HG03378 (cell line): ENCODE measurements around the gene GLCCI1.
"Not testable (repeated sequence)": the region's sequence is repeated elsewhere in the genome, so short reads cannot be mapped to it uniquely, and the experiment has no call there.

Source experiments
- ATAC-seq: cut with Tn5 transposase; IDR thresholded peaks from one replicate; pipeline ENCODE4 v1.9.1; 2021; ENCODE audit warnings: mild to moderate bottlenecking, moderate library complexity; ENCODE audit not compliant: unreplicated experiment

Gene GLCCI1

GRCh38 chr7:8042796-8043535 is 74.4 kb downstream of the GLCCI1 start:
- ATAC-seq: no peak

GRCh38 chr7:8044761-8045430 is 76.3 kb downstream of the GLCCI1 start:
- peak; percentile 45 for ATAC-seq

DNA sequence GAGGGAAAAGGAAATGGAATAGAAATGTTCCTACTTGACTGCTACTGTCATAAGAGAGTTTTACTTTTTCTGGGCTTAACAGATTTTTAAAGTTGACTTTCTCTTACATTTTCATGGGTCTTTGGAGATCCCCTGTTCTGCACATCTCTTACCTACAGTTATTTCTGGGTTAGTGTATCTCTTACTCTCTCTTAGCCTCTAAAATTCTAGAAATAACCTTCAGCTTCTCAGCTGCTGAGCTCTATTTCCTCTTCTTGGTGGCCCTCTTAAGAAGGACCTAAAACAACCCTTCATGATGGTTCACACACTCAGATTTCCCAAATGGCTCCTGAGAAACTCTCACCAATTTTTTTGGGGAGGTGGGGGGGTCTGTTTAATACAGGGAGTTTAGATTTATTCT is 79.5 kb downstream of the GLCCI1 start:
- ATAC-seq: not testable (repeated sequence)

DNA sequence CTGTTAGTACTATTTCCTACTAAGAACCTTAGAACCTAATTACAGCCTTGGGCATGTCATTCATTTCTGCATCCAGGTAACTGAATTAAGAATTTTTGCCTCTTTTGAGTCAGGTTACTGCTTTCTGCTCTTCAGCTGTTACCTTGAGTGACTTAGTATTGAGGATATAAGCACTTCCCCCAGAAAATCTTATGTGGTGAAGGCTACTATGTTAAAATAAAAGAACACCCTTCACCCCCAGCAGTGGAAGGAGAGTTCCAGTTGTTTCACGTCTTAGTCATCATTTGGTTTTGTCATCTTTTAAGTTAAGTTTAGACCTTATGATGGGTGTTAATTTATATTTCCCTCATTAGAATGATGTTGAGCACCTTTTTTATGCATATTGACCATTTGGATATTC is 82.8 kb downstream of the GLCCI1 start:
- ATAC-seq: no peak

DNA sequence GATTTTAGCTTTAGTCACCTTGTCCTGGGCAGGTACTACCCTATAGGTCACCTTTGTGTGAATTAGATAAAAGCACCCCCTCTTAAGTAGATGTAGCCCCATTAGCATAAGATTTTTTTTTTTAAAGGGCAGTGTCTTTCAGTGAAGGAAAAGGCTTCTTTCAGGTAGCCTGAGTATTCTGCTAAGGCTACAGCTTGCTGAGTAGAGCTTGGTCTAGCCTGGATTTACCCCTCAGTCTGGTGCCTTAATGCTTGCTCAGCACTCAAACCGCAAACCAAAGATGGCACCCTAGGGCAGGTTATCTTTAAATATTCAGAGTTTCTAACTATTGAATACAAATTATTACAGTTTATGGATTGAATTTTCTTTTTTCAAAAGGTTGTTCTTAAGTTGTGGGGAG is 83.4 kb downstream of the GLCCI1 start:
- no peak for ATAC-seq

DNA sequence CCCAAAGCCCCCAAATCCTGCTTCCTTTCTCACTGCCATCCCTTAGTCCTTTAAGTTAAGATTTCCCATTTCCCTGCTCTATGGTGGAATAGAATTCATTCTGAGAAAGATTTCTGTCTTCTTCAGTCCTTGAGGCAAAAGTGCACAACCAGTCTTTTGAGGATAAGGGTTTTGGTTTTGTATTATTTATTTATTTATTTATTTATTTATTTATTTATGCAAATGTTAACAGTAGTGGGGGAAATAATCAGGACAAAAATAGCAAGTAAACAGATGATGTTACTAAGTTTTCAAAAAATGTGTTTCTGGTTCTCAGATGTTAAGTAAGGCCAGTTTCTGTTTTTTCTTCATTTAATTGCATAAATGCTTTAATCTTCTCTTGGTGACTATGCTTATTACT is 84.2 kb downstream of the GLCCI1 start:
- ATAC-seq: no peak

DNA sequence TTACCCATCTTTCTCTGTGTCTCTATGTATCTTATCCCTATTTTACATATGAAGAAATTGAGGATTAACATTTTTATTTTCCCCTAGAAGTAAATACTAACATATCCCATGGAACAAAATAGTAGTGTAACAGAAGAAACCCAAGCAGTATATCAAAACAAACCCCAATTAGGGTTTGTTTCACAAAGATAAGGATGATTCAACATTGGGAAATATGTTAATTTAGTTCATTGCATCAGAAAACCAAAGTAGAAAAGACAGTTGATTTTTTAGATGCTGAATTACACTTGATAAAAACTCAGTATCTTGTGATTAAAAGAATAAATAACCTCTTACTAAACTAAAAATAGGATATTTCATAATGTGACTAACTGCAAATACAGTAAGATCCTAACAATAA is 87.8 kb downstream of the GLCCI1 start:
- no peak for ATAC-seq

- ATAC-seq: no peak
Observed at GRCh38 chr7:8057566-8057965, 89.0 kb downstream of the GLCCI1 start.

DNA sequence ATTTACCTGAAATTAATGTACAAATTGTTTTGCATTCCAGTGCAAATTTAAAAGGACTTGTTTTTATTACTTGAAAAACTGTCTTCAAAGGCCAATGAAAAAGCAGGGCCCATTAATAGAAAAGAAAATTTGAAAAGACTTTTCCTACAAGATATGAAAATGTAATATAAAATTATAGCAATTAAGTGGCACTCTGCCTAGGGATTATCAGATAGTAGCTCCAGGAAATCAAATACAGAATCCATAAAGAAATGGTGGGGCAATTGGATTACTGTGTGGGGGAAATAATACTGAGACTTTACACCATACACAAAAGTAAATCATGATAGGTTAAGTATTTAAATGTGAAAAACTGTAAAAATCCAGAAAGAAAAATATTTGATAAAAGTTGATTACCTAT is 89.7 kb downstream of the GLCCI1 start:
- ATAC-seq: no peak

DNA sequence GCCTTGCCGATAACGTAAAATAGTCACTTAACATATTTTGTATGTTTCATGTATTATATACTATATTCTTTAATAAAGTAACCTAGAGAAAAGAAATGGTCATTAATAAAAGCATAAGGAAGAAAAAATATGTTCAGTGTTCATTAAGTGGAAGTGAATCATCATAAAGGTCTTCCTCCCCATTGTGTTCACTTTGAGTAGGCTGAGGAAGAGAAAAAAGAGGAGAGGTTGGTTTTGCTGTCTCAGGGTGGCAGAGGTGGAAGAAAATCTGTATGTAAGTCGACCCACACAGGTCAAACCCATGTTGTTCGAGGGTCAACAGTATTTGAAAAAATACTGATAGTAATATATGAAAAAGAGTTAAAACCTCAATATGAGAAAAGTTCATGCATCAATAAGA is 90.3 kb downstream of the GLCCI1 start:
- no peak for ATAC-seq

GRCh38 chr7:8060241-8060640 is 91.6 kb downstream of the GLCCI1 start:
- ATAC-seq: no peak

DNA sequence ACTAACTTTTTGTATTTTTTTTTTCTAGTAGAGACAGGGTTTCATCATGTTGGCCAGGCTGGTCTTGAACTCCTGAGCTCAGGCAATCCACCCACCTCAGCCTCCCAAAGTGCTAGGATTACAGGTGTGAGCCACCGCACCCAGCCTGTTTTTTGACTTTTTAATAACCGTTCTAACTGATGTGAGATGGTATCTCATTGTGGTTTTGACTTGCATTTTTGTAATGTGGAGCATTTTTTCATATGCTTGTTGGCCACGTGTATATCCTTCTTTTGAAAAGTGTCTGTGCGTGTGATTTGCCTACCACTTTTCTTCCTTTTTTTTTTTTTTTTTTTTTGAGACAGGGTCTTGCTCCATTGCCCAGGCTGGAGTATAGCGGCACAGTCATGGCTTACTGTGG is 94.7 kb downstream of the GLCCI1 start:
- not testable (repeated sequence) for ATAC-seq

- ATAC-seq: no peak
Observed at GRCh38 chr7:8063706-8064297, 95.2 kb downstream of the GLCCI1 start.

DNA sequence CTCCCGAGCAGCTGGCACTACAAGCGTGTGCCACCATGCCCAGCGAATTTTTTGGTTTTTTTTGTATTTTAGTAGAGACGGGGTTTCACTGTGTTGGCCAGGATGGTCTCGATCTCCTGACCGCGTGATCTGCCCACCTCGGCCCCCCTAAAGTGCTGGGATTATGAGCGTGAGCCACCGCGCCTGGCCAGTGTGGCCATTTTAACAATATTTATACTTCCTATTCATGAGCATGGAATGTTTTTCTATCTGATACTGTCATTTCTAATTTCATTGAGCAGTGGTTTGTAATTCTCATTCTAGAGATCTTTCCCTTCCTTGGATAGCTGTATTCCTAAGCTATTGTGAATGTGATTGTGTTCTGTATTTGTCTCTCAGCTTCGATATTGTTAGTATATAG is 96.2 kb downstream of the GLCCI1 start:
- ATAC-seq: no peak

DNA sequence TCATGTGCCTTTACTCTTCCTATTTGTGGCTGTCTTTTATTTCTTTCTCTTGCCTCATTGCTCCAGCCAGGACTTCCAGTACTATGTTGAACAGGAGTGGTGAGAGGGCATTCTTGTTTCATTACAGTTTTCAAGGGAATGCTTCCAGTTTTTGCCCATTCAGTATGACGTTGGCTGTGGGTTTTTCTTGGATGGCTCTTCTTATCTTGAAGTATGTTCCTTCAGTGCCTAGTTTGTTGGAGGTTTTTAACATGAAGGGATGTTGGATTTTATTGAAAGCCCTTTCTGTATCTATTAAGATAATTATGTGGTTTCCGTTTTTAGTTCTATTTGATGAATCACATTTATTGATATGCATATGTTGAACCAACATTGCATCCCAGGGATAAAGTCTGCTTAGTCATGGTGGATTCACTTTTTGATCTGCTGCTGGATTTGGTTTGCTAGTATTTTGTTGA is 96.8 kb downstream of the GLCCI1 start:
- ATAC-seq: no peak

GRCh38 chr7:8068892-8069686 is 100.5 kb downstream of the GLCCI1 start:
- no peak for ATAC-seq

DNA sequence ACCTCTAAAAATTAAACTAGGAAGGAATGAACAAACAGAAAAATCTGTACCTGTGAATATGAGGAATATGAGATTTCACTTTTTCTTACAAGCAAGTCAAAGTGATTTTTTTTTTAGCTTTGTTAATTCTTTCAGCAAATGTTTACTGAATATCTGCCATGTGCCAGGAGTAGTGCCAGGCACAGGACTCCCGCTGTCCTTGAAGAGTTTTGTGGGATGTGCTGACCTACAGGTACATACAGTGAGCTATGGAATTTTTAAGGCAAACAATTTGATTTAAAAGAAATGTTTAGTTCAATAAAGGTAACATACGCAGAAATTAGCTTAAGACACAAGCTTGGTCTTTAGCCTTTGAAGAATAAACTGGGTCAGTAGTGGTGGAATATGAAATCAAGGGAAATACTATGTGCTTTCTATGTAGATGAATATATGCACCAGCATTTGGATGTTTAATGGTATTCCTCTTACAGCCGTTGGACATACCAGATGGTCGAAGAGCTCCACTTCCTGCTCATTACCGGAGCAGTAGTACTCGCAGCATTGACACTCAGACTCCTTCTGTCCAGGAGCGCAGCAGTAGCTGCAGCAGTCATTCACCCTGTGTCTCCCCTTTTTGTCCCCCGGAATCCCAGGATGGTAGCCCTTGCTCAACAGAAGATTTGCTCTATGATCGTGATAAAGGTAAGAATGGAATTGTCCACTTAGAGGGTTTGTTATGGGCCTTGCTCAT is 102.0 kb downstream of the GLCCI1 start:
- no peak for ATAC-seq

GRCh38 chr7:8078418-8078817 is 109.8 kb downstream of the GLCCI1 start:
- no peak for ATAC-seq

DNA sequence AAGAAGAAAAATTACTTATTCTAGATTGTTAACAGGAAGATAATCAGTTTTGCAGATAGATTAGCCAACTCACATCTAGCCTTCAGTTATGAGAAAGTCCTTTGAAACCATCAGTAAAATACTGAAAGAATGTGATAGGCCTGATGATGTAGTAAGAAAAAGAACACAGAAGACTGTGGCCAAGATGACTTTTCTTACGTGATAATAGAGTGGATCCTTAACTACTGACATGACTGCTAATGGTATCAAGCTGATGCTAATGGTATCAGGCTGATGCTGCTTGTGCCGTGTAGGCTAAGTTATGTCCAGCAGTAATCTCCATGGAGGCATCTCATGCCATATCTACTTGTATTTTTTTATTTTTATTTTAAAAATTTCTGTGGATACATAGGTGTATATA is 114.2 kb downstream of the GLCCI1 start:
- ATAC-seq: no peak

GRCh38 chr7:8084836-8085235 is 116.2 kb downstream of the GLCCI1 start:
- ATAC-seq: no peak

GRCh38 chr7:8085420-8085819 is 116.8 kb downstream of the GLCCI1 start:
- no peak for ATAC-seq
